AG04449 (cell line): ENCODE data around the gene HJURP.

Experiments
- CTCF ChIA-PET: fragments of 350-600 bp; formaldehyde crosslinking; extraction: SDS; loops from one replicate; lab custom pipeline; 2021; ENCODE audit warnings: antibody characterized with exemption; lab: Yijun Ruan, JAX
- POLR2A ChIA-PET: fragments of 400-600, 350-600 bp; formaldehyde crosslinking; extraction: SDS; loops from one replicate; lab custom pipeline; 2020; ENCODE audit warnings: antibody characterized with exemption, inconsistent platforms; lab: Yijun Ruan, JAX
- DNase-seq: peaks from one replicate; pipeline ENCODE4 v3.0.0-alpha.2; 2010; ENCODE audit warnings: low read depth, low spot score
- H3K4me3 ChIP-seq: 2 replicates; pipeline ENCODE4 v1.5.1; 2011; ENCODE audit warnings: low read depth, mild to moderate bottlenecking, control low read depth, low read length
- TF ChIP-seq, protein P1 (sequence below): IDR thresholded peaks from one replicate; pipeline ENCODE4 v1.5.1; 2011; ENCODE audit warnings: mild to moderate bottlenecking, moderate library complexity, low read length, control low read depth, inconsistent platforms; ENCODE audit not compliant: insufficient read depth; ENCODE audit errors: missing control alignments

Gene HJURP

GRCh38 chr2:233823731-233824121 lies 30.6 kb downstream of the HJURP start:
- TF ChIP-seq, protein P1, sequence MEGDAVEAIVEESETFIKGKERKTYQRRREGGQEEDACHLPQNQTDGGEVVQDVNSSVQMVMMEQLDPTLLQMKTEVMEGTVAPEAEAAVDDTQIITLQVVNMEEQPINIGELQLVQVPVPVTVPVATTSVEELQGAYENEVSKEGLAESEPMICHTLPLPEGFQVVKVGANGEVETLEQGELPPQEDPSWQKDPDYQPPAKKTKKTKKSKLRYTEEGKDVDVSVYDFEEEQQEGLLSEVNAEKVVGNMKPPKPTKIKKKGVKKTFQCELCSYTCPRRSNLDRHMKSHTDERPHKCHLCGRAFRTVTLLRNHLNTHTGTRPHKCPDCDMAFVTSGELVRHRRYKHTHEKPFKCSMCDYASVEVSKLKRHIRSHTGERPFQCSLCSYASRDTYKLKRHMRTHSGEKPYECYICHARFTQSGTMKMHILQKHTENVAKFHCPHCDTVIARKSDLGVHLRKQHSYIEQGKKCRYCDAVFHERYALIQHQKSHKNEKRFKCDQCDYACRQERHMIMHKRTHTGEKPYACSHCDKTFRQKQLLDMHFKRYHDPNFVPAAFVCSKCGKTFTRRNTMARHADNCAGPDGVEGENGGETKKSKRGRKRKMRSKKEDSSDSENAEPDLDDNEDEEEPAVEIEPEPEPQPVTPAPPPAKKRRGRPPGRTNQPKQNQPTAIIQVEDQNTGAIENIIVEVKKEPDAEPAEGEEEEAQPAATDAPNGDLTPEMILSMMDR, result no peak
- ChIA-PET POLR2A (no interaction called here), CTCF (no interaction called here)
- no peak for DNase-seq
- no peak overlapping the region for H3K4me3 ChIP-seq

- no peak overlapping the region for H3K4me3 ChIP-seq
- TF ChIP-seq, protein P1, result no peak
- POLR2A ChIA-PET, result no interaction called here
- CTCF ChIA-PET, result no interaction called here
- DNase-seq, result no peak
These were observed 31.3 kb downstream of the HJURP start for GRCh38 chr2:233822781-233823730.

GRCh38 chr2:233822101-233822771 lies 32.1 kb downstream of the HJURP start:
- TF ChIP-seq, protein P1, result no peak
- no peak overlapping the region for H3K4me3 ChIP-seq
- no peak for DNase-seq
- CTCF ChIA-PET, result no interaction called here
- POLR2A ChIA-PET, result no interaction called here

- POLR2A ChIA-PET, result no interaction called here
- H3K4me3 ChIP-seq, result no peak overlapping the region
- DNase-seq, result no peak
- TF ChIP-seq, protein P1, result no peak
- CTCF ChIA-PET, result no interaction called here
These were observed 32.6 kb downstream of the HJURP start for GRCh38 chr2:233821709-233822100.

GRCh38 chr2:233821196-233821595 lies 33.1 kb downstream of the HJURP start:
- TF ChIP-seq, protein P1, result no peak
- no peak for DNase-seq
- ChIA-PET POLR2A (no interaction called here), CTCF (no interaction called here)
- no peak overlapping the region for H3K4me3 ChIP-seq

DNA sequence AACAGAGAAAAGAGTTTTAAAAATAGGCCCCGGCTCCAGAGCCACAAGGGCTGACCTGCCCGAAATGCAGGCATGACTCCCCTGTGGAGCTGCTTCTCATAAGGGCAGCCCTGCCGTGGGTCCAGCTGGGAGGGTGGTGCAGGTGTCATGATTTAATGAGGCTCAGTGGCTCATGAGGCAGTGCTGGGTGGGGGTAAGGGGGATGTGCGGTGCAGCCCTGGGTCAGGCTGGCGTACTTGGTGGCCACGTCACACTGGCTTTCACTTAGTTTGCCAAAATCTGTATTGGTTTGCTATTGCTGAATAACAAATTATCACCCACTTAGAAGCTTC lies 33.6 kb downstream of the HJURP start:
- TF ChIP-seq, protein P1, result no peak
- no peak for DNase-seq
- POLR2A ChIA-PET, result no interaction called here
- CTCF ChIA-PET, result no interaction called here
- no peak overlapping the region for H3K4me3 ChIP-seq
